Stromal cell of bone marrow (primary cell): ENCODE data around the gene DNAJC1.
"Not testable (repeated sequence)": the region's sequence is repeated elsewhere in the genome, so short reads cannot be mapped to it uniquely, and the experiment has no call there.

ENCODE experiments used
- DNase-seq: peaks from one replicate; pipeline ENCODE4 v3.0.0-alpha.2; 2012; ENCODE audit warnings: low read depth

Gene DNAJC1

GRCh38 chr10:21724687-21725367 is 278.7 kb downstream of the DNAJC1 start:
- DNase-seq, result peak; percentile 99

DNA sequence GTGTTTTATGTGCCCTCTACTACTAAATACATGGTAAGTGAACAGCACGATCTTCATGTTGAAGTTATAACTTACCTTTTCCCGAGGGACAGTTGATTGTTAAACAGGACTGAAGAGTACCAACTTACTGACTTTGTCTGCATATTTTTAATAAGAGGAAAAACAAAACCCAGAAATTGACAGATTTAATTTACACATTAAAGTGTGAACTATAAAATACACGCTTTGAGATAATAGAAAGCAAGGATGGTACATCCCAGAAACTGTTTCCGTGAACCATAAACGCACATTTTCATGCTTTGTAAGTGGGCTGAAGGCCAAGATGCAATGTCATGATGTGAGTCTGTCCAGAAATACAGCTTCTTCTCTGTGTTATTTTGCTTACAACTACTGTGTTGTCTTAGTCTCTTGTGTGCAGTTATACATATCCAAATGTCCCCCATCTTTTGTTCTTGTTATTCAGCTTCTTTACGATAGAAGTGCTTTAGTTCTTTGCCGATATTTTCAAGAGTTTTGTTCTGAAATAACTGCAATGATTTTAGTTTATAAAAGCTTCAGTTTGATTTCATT is 279.4 kb downstream of the DNAJC1 start:
- DNase-seq, result no peak

DNA sequence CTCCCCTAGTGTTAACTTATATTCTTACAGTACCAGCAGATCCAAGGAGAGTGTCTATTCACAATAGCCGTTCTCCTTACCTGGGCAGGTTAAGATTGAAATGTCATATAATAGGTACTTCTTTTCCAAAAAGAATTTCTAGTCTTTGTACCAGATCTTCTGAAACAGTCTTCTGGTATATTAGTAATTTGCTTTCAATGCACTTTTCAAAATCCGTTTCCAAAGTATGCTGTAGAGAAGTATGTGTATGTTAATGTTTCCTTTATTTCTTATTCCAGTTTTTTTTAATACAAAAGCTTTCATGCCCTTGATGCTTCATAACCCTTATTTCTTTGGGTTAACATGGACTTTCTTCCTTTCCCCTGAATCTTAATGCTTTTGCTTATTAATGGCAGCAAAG is 281.3 kb downstream of the DNAJC1 start:
- no peak for DNase-seq

DNA sequence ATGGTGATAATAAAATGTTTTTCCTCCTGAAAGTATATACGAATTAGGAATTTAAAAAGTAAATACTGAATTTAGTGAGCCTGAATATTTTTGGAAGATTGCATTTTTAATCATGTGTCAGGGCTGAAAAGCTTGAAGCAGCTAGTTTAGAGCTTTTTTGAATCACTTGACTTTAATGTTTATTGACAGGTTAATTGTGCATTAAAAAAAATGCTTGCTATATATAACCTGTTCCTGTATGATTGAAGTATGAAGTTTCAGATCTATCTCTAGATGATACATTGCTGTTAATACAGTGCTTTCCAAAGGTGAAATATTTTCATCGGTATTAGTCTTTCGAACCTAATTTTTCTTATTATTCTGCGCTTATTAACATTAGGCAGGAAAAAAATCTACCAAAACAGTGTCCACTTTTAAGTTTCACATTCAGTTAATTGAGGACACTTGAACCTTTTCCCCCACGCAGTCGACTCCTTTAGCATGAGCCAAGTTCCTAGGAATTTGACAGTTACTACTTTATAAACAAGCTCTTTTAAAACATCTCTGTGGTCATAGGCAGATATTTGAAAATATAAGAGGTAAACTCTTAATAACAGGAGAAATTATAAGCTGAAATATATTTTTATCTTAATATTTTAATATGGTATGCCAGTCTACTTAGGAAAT is 282.4 kb downstream of the DNAJC1 start:
- DNase-seq, result no peak

- no peak for DNase-seq
Observed at GRCh38 chr10:21720090-21720489, 283.4 kb downstream of the DNAJC1 start.

DNA sequence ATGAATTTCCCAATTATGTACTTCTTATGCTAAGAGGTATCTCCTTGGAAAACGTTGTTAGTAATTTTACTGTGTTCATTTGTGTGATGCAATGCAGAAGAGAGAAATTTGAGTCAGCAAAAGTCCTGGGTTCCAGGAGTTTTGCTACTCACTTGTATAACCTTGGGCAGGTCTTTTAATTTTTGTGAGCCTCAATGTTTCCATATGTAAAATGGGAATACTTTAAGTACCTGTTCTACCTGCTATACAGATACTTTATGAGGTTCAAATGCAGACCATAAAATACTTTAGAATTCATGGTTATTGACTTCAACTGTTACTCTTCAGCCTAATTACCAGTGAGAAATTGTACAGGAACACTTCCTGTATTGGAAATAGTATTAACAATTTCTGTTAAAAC is 284.0 kb downstream of the DNAJC1 start:
- no peak for DNase-seq

- DNase-seq, result not testable (repeated sequence)
Observed at GRCh38 chr10:21717437-21718054, 286.0 kb downstream of the DNAJC1 start.

- DNase-seq, result no peak
Observed at GRCh38 chr10:21715531-21716195, 287.9 kb downstream of the DNAJC1 start.

DNA sequence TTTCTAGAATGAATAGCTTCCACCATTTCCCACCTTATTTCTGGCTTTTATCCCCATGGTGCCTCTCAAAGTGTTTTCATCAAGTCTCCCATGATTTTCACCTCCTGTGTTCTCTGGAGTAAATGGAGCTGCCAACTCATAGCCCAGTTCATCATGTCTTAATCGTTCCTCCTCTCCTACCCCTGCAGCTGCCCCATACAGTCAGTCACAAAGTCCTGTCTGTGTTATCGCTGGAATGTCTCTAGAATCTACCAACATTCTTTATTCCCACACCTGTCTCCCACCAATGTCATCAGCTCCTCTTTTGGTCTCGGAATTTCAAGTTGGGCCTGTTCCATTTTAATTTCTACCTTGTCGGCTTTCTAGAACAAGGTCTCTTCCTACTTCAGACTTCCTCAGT is 290.6 kb downstream of the DNAJC1 start:
- no peak for DNase-seq

GRCh38 chr10:21707498-21707897 is 296.0 kb downstream of the DNAJC1 start:
- DNase-seq, result no peak
